Breast epithelium (tissue), 3 donors: ENCODE results near the gene PARD6A.

ENCODE experiments used
- POLR2A ChIP-seq: fragments of 450-650 bp; IDR thresholded peaks from one replicate; pipeline ENCODE4 v1.6.1; 2016; ENCODE audit warnings: antibody characterized with exemption, mild to moderate bottlenecking, moderate library complexity
- POLR2AphosphoS5 ChIP-seq, 3 donors: sonication (generic); formaldehyde crosslinking; IDR thresholded peaks; one replicate each; pipeline ENCODE4 v1.6.1; 2017; ENCODE audit warnings: antibody characterized with exemption in 3 of 3
- TF ChIP-seq, protein P1 (sequence below), 3 donors: fragments of 450-650 bp; IDR thresholded peaks; one replicate each; pipeline ENCODE4 v1.5.1; 2016 to 2017; ENCODE audit warnings: antibody characterized with exemption in 3 of 3, mild to moderate bottlenecking in 3 of 3, moderate library complexity in 3 of 3

DNA sequence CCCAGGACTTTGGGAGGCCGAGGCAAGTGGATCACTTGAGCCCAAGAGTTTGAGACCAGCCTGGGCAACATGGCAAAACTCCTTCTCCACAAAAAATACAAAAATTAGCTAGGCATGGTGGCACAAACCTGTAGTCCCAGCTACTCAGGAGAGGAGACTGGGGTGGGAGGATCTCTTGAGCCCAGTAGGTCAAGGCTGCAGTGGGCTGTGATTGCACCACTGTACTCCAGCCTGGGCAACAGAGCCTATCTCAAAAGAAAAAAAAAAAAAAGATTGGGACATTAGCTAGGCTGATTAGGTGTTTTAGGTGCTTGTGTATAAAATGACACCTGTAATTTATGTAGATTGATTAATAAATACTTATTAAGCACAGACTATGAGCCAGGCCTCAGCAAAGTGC, 48.3 kb downstream of the PARD6A start:
- TF ChIP-seq POLR2A (no peak), POLR2AphosphoS5 (IDR thresholded peaks at IDR 0.05) (no peak)
- TF ChIP-seq, protein P1, sequence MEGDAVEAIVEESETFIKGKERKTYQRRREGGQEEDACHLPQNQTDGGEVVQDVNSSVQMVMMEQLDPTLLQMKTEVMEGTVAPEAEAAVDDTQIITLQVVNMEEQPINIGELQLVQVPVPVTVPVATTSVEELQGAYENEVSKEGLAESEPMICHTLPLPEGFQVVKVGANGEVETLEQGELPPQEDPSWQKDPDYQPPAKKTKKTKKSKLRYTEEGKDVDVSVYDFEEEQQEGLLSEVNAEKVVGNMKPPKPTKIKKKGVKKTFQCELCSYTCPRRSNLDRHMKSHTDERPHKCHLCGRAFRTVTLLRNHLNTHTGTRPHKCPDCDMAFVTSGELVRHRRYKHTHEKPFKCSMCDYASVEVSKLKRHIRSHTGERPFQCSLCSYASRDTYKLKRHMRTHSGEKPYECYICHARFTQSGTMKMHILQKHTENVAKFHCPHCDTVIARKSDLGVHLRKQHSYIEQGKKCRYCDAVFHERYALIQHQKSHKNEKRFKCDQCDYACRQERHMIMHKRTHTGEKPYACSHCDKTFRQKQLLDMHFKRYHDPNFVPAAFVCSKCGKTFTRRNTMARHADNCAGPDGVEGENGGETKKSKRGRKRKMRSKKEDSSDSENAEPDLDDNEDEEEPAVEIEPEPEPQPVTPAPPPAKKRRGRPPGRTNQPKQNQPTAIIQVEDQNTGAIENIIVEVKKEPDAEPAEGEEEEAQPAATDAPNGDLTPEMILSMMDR (IDR thresholded peaks at IDR 0.05): no peak
